ENCODE measurements around the gene CPXM1.
"Not testable (repeated sequence)": the region's sequence is repeated elsewhere in the genome, so short reads cannot be mapped to it uniquely, and the experiment has no call there.

The CPXM1 gene

DNA sequence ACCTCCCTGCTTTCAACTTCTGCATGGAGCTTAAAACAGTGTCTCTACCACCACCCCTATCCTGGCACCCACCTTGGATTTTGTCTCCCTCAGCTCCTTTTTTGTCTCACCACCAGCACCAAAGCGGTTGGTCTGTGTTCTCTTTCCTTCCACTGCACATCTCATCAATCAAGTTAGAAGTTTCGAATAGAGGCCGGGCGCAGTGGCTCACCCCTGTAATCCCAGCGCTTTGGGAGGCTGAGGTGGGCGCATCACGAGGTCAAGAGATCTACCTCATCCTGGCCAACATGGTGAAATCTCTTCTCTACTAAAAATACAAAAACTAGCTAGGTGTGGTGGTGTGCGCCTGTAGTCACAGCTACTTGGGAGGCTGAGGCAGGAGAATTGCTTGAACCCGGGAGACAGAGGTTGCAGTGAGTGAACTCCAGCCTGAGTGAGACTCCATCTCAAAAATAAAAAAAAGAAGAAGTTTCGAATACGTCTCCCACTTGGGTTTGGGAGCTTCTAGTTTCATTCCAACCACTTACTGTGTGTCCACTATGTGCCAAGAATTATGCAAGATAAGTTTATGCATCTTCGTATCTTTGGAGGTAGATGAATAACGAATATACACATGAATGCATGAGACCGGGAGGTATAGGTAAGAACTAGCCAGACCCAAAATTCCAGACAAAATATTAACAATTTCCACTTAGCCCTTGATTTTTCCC, 34.1 kb upstream of the CPXM1 start:
- H3K9me3 Mint-ChIP-seq, result peaks cover 3% of the 10 kb centered on the region
- no peak overlapping the region for H3K27ac Mint-ChIP-seq
- peaks cover 22% of the 10 kb centered on the region for H3K36me3 Mint-ChIP-seq (ENCODE audit: low read depth)
- H3K4me3 Mint-ChIP-seq, result no peak overlapping the region
- no peaks in the 10 kb centered on the region for H3K27me3 Mint-ChIP-seq
- peaks cover 17% of the 10 kb centered on the region for H3K4me1 Mint-ChIP-seq (ENCODE audit: low read depth)

DNA sequence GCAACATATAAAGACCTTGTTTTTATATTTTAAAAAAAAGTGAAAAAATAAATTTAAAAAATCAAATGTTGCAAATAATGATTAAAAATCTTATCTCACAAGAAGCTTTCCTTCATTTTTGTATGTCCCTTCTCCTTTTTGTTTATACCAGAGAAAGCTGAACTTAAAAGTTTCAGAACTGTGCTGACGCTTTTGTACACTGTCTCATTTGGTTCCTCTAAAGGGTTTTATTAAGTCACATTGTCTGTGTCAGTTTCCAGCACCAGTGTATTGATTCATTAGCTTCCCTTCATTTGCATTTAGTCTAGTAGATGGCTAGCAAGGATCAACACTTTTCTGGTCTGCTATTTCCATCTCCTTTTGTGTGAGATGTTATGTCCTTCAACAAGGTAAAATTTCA, 33.3 kb upstream of the CPXM1 start:
- Mint-ChIP-seq H3K9me3 (no peaks in the 10 kb centered on the region), H3K27ac (no peak overlapping the region), H3K4me3 (no peak overlapping the region), H3K4me1 (ENCODE audit: low read depth) (peaks cover 11% of the 10 kb centered on the region), H3K36me3 (ENCODE audit: low read depth) (peaks cover 18% of the 10 kb centered on the region), H3K27me3 (peaks cover 4% of the 10 kb centered on the region)

DNA sequence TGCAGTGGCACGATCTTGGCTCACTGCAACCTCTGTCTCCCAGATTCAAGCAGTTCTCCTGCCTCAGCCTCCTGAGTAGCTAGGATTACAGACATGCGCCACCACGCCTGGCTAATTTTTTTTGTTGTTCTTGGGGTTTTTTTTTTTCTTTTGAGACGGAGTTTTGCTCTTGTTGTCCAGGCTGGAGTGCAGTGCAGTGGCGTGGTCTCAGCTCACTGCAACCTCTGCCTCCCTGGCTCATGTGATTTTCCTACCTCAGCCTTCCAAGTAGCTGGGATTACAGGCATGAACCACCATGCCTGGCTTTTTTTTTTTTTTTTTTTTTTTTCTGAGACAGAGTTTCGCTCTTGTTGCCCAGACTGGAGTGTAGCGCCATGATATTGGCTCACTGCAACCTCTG, 30.8 kb upstream of the CPXM1 start:
- H3K4me1 Mint-ChIP-seq (ENCODE audit: low read depth), result peaks cover 13% of the 10 kb centered on the region
- H3K4me3 Mint-ChIP-seq, H3K9me3 Mint-ChIP-seq, H3K27ac Mint-ChIP-seq: not testable (repeated sequence)
- H3K36me3 Mint-ChIP-seq (ENCODE audit: low read depth), result peaks cover 14% of the 10 kb centered on the region
- H3K27me3 Mint-ChIP-seq, result peaks cover 16% of the 10 kb centered on the region

DNA sequence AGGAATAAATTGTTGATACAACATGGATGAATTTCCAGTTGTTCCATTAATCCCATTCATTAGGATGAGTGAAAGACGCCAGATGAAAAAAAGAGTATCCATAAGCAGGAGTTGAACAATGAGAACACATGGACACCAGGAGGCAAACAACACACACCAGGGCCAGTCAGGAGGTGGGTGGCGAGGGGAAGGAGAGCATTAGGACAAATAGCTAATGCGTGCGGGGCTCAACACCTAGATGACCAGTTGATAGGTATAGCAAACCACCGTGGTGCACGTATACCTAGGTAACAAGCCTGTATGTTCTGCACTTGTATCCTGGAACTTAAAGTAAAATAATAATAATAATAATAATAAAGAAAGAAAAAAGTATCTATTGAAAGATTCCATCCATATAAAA, 28.9 kb upstream of the CPXM1 start:
- Mint-ChIP-seq H3K4me1 (ENCODE audit: low read depth) (peaks cover 21% of the 10 kb centered on the region), H3K36me3 (ENCODE audit: low read depth) (peaks cover 3% of the 10 kb centered on the region), H3K9me3 (no peaks in the 10 kb centered on the region), H3K27ac (no peak overlapping the region), H3K4me3 (no peak overlapping the region), H3K27me3 (peaks cover 19% of the 10 kb centered on the region)

DNA sequence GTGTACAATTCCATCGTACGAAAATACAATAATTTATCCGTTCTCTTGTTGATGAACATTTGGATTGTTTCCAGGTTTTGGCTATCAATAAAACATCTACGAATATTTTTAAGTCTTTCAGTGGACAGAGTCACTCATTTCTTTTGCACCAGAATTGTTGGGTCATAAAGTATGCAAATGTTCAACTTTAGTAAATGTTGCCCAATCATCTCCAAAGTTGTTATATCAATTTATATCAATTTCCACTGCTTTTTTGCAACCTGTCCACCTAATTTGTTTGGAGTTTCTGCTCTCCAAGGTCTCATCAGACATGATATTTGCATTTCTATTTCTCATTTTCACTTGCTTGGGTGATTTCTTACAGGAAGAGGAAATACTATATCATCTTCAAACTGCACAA, 26.2 kb upstream of the CPXM1 start:
- Mint-ChIP-seq H3K27me3 (peaks cover 22% of the 10 kb centered on the region), H3K27ac (no peak overlapping the region), H3K9me3 (no peaks in the 10 kb centered on the region), H3K4me3 (no peak overlapping the region), H3K36me3 (ENCODE audit: low read depth) (no peaks in the 10 kb centered on the region), H3K4me1 (ENCODE audit: low read depth) (peaks cover 20% of the 10 kb centered on the region)

DNA sequence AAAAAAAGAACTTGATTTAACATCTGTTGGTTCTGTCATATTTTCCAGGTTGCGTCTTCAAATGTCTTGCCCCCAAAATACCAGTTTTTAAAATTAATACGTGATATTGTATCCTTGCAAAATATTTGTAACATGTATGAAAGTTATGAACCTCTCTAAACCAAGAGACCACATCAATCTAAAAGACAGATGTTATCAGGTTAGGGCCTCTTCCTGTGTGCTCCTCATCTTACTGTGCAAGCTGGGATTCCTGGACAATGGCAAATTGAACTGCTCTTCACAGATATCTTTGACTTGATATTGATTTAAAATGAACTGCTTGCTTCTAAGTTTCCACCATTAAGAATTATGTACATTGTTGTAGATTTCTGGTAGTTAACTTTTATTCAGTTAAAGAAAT, 25.3 kb upstream of the CPXM1 start:
- Mint-ChIP-seq H3K27ac (peak overlapping the region; percentile 31), H3K4me3 (no peak overlapping the region), H3K27me3 (peaks cover 25% of the 10 kb centered on the region)

DNA sequence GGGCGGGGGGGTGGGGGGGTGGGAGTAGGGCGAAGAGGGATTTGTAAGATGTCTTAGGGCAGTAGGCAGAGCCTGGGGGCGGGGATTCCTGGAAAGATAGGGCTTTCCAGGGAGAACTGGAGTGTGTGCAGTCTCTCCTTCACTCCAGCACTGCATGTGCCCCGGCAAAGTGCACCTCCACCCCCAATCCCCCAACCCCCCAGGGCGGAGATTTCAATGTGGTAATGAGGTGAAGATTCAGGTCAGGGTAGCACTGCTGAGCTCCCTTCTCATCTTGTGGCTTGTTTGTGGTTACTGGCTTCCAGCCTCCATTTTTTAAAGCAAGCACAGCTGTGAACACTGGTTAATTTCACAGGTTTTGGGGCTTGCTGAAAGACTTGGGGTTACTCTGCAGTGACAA, 21.6 kb upstream of the CPXM1 start:
- Mint-ChIP-seq H3K4me1 (ENCODE audit: low read depth) (peaks cover 26% of the 10 kb centered on the region), H3K27me3 (peaks cover 30% of the 10 kb centered on the region), H3K4me3 (peak overlapping the region; percentile 13), H3K27ac (peak overlapping the region; percentile 31), H3K36me3 (ENCODE audit: low read depth) (no peaks in the 10 kb centered on the region), H3K9me3 (no peaks in the 10 kb centered on the region)

More for the DNA sequence above, 25.3 kb upstream of the CPXM1 start:
- peaks cover 22% of the 10 kb centered on the region for H3K4me1 Mint-ChIP-seq (ENCODE audit: low read depth)
- H3K36me3 Mint-ChIP-seq (ENCODE audit: low read depth), result no peaks in the 10 kb centered on the region
- no peaks in the 10 kb centered on the region for H3K9me3 Mint-ChIP-seq

DNA sequence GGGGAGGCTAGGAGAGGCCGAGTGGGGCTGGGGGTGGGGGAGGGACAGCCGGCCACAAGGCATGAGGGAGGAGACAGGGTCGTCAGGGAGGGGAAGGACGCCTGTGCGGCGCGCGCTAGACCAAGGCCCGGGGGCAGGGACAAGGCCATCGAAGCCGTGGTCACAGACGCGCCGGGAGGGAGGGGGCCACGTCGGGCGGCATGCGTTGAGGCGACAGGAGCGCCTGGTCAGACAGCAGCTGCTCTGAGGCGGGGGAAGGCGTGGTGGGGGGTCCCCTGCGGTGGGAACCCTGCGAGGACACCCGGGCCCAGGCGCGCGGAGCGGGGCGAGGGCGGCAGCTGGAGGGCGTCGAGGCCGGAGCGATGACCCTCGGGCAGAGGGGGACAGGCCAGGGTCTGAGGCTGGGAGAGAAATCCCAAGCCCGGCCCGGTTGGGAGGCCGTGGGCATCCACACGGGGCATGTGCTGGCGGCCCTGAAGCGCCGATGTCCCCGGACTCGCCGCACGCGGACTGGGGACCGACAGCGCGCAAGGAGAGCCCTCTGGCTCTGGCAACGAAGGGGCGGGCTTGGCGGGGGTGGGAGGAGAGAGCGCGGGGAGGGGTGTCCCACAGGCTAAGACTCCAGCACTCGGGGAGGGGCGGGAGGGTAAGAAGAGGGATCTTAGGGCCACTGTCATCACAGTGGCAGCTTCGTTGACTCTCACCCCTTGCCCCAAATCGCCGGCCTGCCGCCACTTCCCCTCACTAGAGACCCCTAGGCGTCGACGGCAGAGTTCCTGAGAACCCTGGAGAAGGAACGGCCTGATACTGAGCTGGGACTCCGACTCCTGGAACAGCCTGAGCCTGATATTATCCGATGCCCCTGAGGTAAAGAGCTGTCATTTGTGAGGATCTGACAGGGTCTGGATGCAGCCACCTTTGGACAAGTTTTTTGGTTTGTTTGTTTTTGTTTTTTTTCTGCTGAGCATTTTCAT, 20.8 kb upstream of the CPXM1 start:
- no peaks in the 10 kb centered on the region for H3K9me3 Mint-ChIP-seq
- H3K36me3 Mint-ChIP-seq (ENCODE audit: low read depth), result no peaks in the 10 kb centered on the region
- H3K4me1 Mint-ChIP-seq (ENCODE audit: low read depth), result peaks cover 21% of the 10 kb centered on the region
- H3K4me3 Mint-ChIP-seq, result peak overlapping the region; percentile 26
- H3K27me3 Mint-ChIP-seq, result peaks cover 24% of the 10 kb centered on the region
- H3K27ac Mint-ChIP-seq, result peak overlapping the region; percentile 33

DNA sequence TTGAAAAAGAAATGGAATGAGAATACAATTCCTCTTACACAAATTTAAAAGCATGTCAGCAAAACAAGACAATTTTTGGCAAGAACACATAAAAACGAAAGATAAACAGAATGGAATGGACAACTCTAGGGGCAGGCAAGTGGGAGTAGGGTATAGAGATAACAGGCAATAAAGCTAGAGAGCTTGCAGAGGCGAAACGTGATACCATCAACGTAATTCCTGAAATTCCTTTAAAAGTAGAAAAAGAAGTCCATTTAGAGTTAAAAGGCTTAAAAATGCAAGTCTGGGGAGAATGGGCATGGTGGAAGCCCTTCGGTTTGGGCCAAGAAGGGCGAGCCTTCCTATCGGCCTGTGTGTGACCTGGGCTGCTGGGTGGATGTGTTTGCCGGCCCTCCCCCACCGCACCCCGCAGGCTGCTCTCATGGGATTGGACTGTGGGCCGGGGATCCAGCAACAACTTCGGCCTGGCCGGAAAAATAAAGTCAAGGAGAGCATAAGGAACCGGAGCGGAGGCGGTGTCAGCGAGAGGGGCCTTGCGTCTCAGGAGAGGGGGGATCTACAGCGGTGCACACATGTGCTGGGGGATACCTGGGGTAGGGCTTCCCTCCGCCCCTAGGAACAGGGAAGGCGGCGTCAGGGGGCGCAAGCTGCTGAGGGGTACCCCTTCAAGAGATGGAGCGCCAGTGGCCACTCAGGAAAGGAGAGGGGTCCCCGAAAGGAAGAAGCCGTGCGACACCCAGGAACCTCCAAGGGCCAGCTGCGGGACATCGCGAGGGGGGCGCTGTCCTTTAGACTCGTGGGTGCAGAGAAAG, 19.9 kb upstream of the CPXM1 start:
- H3K27ac Mint-ChIP-seq, result no peak overlapping the region
- no peaks in the 10 kb centered on the region for H3K36me3 Mint-ChIP-seq (ENCODE audit: low read depth)
- H3K4me1 Mint-ChIP-seq (ENCODE audit: low read depth), result peaks cover 14% of the 10 kb centered on the region
- no peak overlapping the region for H3K4me3 Mint-ChIP-seq
- peaks cover 21% of the 10 kb centered on the region for H3K27me3 Mint-ChIP-seq
- H3K9me3 Mint-ChIP-seq, result no peaks in the 10 kb centered on the region

DNA sequence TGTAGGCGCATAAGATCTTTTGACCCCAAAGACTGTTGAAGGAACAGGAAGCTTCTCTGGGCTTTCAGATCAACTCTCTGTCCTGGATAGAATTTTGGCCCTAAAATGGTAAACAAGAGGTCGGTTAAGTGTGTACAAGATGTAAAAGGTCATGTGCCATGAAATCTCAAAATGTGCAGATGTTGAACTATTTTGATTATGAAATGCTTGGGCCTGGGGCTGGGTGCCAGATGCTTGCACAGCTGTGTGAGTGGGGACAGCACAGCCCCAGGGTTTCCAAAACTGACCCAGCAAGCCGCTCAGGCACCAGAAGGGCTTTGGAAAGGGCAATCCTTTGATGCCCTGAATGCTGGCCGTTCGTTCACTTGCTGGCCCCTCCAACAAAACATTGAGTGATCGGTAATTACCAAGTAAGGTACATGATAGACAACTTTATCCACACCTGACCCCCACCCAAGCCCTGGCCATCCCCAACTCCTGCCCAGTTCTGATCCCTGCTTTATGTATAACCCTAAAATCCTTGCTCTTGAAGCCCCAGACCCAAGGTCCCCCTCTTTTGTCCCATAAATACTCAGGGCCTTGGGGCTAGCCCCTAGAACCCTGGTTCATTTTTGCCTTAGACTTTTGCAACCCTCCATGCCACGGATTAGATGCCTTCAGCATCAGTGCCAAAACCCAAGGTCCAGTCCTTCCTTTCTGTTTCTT, 17.6 kb upstream of the CPXM1 start:
- Mint-ChIP-seq H3K9me3 (no peaks in the 10 kb centered on the region), H3K27me3 (peaks cover 32% of the 10 kb centered on the region), H3K4me1 (ENCODE audit: low read depth) (peaks cover 14% of the 10 kb centered on the region), H3K36me3 (ENCODE audit: low read depth) (no peaks in the 10 kb centered on the region), H3K4me3 (no peak overlapping the region), H3K27ac (no peak overlapping the region)

DNA sequence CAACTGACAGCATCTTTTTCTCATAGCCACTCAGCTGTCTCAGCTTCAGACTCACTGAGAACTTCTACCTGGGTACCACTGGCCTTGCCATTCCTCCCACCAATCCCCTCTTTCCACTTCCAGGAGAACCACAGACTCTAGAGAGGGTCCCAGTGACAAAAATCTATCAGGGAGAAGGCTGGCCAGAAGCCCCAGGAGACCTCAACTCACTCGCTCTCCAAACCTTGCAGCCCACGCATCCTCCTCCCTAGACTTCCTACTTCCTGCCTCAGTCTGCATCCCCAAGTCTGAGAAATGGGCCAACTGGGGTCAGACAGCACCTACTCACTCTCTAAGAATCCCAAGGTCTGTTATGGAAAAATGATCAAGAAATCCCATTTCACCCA, 16.9 kb upstream of the CPXM1 start:
- Mint-ChIP-seq H3K4me3 (no peak overlapping the region), H3K4me1 (ENCODE audit: low read depth) (peaks cover 14% of the 10 kb centered on the region), H3K27me3 (peaks cover 36% of the 10 kb centered on the region), H3K9me3 (peaks cover 3% of the 10 kb centered on the region), H3K27ac (no peak overlapping the region), H3K36me3 (ENCODE audit: low read depth) (no peaks in the 10 kb centered on the region)

DNA sequence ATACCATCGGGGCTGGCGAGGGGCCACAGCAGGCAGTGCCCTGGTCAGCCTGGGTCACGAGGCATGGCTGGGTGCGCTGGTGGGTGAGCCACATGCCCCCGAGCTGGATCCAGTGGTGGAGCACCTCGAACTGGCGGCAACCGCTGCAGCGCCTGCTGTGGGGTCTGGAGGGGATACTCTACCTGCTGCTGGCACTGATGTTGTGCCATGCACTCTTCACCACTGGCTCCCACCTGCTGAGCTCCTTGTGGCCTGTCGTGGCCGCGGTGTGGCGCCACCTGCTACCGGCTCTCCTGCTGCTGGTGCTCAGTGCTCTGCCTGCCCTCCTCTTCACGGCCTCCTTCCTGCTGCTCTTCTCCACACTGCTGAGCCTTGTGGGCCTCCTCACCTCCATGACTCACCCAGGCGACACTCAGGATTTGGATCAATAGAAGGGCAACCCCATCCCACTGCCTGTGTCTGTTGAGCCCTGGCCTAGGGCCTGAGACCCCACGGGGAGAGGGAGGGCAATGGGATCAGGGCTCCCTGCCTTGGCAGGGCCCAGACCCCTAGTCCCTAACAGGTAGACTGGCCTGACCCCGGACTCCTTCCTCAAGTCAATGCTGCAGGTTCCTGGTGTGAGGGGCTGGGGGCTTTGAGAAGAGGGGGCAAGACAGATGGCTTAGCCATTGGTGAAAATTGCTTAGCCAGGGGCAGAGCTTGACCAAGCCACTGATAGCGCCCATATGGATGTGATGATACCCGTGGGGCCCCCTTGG, 16.3 kb upstream of the CPXM1 start:
- Mint-ChIP-seq H3K27me3 (peaks cover 39% of the 10 kb centered on the region), H3K4me1 (ENCODE audit: low read depth) (peaks cover 9% of the 10 kb centered on the region), H3K9me3 (peaks cover 5% of the 10 kb centered on the region), H3K27ac (no peak overlapping the region), H3K4me3 (no peak overlapping the region), H3K36me3 (ENCODE audit: low read depth) (no peaks in the 10 kb centered on the region)

DNA sequence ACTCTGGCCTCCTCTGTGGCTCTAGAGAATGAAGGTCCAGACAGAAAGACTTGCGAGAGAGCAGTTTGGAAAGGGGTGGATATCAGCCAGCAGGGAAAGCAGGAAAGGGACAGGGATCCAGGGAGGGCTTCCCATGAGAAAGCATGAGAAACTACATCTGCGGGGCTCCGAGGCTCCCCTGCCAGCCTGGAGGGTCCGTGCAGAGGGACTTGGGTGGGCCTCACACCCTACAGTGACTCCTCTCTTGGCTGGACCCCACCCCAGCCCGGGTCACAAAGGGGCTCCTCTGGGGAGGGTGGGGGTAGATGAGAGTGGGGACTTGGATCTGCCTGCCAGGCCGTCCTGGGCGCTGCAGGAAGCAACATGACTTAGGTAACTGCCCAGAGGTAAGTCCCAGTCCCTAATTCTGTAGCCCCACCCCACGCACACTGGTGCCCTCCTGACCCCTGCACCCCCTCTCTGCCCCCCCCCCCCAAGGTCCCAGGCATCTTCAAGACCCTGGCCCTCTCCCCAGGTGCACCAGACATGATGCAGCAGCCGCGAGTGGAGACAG, 15.7 kb upstream of the CPXM1 start, which contains the start of gene TMEM239:
TSS of gene TMEM239 (plus strand) at position 335 of the 553 bp plus-strand sequence. CDS start at position 526, 191 bp downstream.
- H3K4me3 Mint-ChIP-seq, result no peak within 1 kb of the TSS
- H3K36me3 Mint-ChIP-seq (ENCODE audit: low read depth), result no peaks in the 10 kb centered on the region
- no peak within 1 kb of the TSS for H3K27ac Mint-ChIP-seq
- peaks cover 5% of the 10 kb centered on the region for H3K9me3 Mint-ChIP-seq
- H3K4me1 Mint-ChIP-seq (ENCODE audit: low read depth), result peaks cover 5% of the 10 kb centered on the region
- peaks cover 42% of the 10 kb centered on the region for H3K27me3 Mint-ChIP-seq
